Regular cardiac myocyte (primary cell): ENCODE data around the gene SMC5. TPM values are rescaled to one million over a fixed set of nuclear protein-coding genes. Genes with fewer than 3 reads are reported as not detected.

Source experiments
- total RNA-seq: library from RNA; depleted of rRNA; stranded (reverse); fragments of >200 nt; gene quantifications from 2 replicates; pipeline ENCODE4 v1.2.3, GENCODE V29; 2014

SMC5 gene
- total RNA-seq = 18.9 and 20.3 TPM in 2 replicates

DNA sequence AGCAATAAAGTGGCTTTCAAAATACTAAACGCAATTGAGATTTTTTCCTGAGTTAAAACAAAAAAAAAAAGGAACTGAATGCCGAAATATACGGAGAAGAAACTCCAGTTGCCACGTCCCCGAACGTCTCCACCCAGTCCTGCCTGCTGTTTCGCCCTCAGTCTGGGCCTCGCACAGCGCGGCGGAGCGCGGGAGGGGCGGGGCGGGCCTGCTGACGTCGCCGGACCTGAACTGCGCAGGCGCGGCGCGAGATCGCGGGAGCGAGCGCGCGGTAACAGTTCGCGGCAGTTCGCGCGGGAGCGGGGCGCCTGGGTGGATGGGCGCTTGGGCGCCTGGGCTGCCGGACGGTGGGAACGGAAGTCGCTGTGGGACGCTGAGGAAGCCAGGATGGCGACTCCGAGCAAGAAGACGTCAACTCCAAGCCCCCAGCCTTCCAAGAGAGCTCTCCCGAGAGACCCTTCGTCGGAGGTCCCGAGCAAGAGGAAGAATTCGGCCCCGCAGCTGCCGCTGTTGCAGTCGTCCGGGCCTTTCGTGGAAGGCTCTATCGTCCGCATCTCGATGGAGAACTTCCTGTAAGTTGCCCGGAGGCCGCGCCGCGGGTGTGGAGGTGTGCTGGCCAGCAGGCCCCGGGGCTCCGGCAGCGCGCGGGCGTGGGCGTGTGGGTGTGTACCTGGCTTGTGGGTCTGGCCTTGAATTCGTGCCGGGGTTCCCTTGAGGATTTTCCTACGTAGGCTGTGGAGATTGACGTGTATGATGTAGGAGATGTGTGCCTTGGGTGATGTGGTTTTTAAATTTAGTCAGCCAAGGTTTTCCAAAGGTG lies at the start of gene SMC5:
Gene SMC5 (plus strand): TSS at position 287 of the 820 bp plus-strand sequence. CDS start 101 bp downstream, at position 388.

Other genes with a start within 250 kb of the SMC5 start
- gene MAMDC2, start 215.1 kb upstream of the SMC5 start, total RNA-seq = 3.1 and 3.3 TPM in 2 replicates
- gene KLF9, start 155.7 kb downstream of the SMC5 start, total RNA-seq = 14.6 and 52.7 TPM in 2 replicates